PC-3 (cell line): ENCODE measurements around the gene HDAC4. TPM values are rescaled to one million over a fixed set of nuclear protein-coding genes. Genes with fewer than 3 reads are reported as not detected.

Experiments used
- ATAC-seq: fragments of 200-7000 bp; cut with Tn5 transposase; 2 replicates; pipeline ENCODE4 v1.9.1; 2020; ENCODE audit warnings: mild to moderate bottlenecking, moderate library complexity
- BruUV-seq: library from RNA; stranded (reverse); fragments of 400-500 nt; replicated peaks from 2 replicates; lab custom pipeline; 2021; lab: Mats Ljungman, UMichigan
- CTCF ChIA-PET: fragments of 300-600 bp; sonication (Branson Sonifier 250); formaldehyde crosslinking; loops from one replicate; lab custom pipeline; 2022; ENCODE audit warnings: antibody characterized with exemption; lab: Charles Lee
- POLR2A ChIA-PET: fragments of 300-600 bp; sonication (Branson Sonifier 250); formaldehyde crosslinking; loops from one replicate; lab custom pipeline; 2022; ENCODE audit warnings: antibody characterized with exemption; ENCODE audit not compliant: unreplicated experiment; lab: Charles Lee
- DNase-seq: peaks from one replicate; pipeline ENCODE4 v3.0.0-alpha.2; 2015
- H2AFZ ChIP-seq: fragments of 300-600 bp; sonication (generic); 2 replicates; pipeline ENCODE4 v1.6.0; 2016; ENCODE audit warnings: antibody characterized with exemption, low read length
- H3F3A ChIP-seq: fragments of 300-600 bp; sonication (generic); one replicate; pipeline ENCODE4 v1.6.0; 2017; ENCODE audit warnings: antibody characterized with exemption, low read length, control low read depth, mild to moderate bottlenecking; ENCODE audit not compliant: unreplicated experiment
- H3K27ac ChIP-seq: fragments of 300-600 bp; sonication (generic); 2 replicates; pipeline ENCODE4 v1.5.1; 2016; ENCODE audit warnings: mild to moderate bottlenecking, low read length
- H3K27me3 ChIP-seq: fragments of 300-600 bp; sonication (generic); 2 replicates; pipeline ENCODE4 v1.6.1; 2016; ENCODE audit warnings: low read length, mixed read lengths
- H3K36me3 ChIP-seq: fragments of 300-600 bp; sonication (generic); 2 replicates; pipeline ENCODE4 v1.6.1; 2016; ENCODE audit warnings: low read depth, mixed run types, low read length, mixed read lengths
- H3K4me1 ChIP-seq: fragments of 300-600 bp; sonication (generic); 2 replicates; pipeline ENCODE4 v1.5.1; 2016; ENCODE audit warnings: low read length; ENCODE audit not compliant: insufficient read depth
- H3K4me2 ChIP-seq: fragments of 300-600 bp; sonication (generic); 2 replicates; pipeline ENCODE4 v1.6.0; 2016; ENCODE audit warnings: low read length
- H3K4me3 ChIP-seq: fragments of 300-600 bp; sonication (generic); 2 replicates; pipeline ENCODE4 v1.5.1; 2016; ENCODE audit warnings: mild to moderate bottlenecking, low read length, mixed read lengths
- H3K79me2 ChIP-seq: fragments of 300-600 bp; sonication (generic); 2 replicates; pipeline ENCODE4 v1.6.1; 2017; ENCODE audit warnings: low read length, mixed read lengths
- H3K9ac ChIP-seq: fragments of 300-600 bp; sonication (generic); 2 replicates; pipeline ENCODE4 v1.6.0; 2016; ENCODE audit warnings: mild to moderate bottlenecking, low read length
- H3K9me2 ChIP-seq: fragments of 300-600 bp; sonication (generic); replicated peaks from 2 replicates; pipeline ENCODE4 v1.6.1; 2016; ENCODE audit warnings: mixed run types, low read length, mixed read lengths
- H3K9me3 ChIP-seq: fragments of 300-600 bp; sonication (generic); 2 replicates; pipeline ENCODE4 v1.6.1; 2016; ENCODE audit warnings: low read length, mixed read lengths
- H4K20me1 ChIP-seq: fragments of 300-600 bp; sonication (generic); 2 replicates; pipeline ENCODE4 v1.6.1; 2016; ENCODE audit warnings: low read length, mixed read lengths
- CTCF ChIP-seq: fragments of 300-600 bp; sonication (generic); conservative IDR thresholded peaks from 2 replicates; pipeline ENCODE4 v1.5.1; 2017; ENCODE audit warnings: antibody characterized with exemption, low read depth, mild to moderate bottlenecking, low read length
- EZH2 ChIP-seq: fragments of 300-600 bp; sonication (generic); IDR thresholded peaks from one replicate; pipeline ENCODE4 v1.6.1; 2017; ENCODE audit warnings: antibody characterized with exemption, mild to moderate bottlenecking, low read length; ENCODE audit not compliant: unreplicated experiment
- EZH2phosphoT487 ChIP-seq: fragments of 300-600 bp; sonication (generic); IDR thresholded peaks from 2 replicates; pipeline ENCODE4 v1.6.1; 2018; ENCODE audit warnings: mild to moderate bottlenecking, antibody characterized with exemption, low read length, borderline replicate concordance
- intact Hi-C: fragments of 100-400 bp; cut with micrococcal nuclease; formaldehyde crosslinking; loops from 2 replicates; pipeline ENCODE4 v1.9.0; 2023
- total RNA-seq: library from RNA; depleted of rRNA; stranded (reverse); fragments of >200 nt; gene quantifications from 2 replicates; pipeline ENCODE4 v1.2.3, GENCODE V29; 2014

Gene HDAC4
- total RNA-seq, 1 experiment from 2014 or later = 8.5 TPM

DNA sequence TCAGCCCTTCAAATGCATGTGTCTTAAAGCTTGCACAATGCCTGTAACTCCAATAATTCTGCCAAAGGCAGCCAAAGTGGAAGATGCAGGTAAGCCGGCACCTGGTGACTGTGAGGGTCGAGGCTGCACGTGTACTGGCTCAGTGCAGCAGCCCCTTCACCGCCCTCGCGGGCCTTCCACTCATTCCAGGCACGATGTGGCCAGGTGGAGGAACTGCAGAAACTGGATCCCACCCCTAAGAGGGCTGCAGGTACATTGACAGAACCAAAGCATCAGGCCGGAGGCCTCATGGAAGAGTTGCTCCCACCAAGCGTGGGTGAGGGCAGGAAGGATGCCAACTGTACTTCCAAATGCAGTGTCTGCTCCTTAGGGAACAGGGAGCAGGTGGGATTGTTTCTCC lies 253.4 kb downstream of the HDAC4 start:
- no peak for ATAC-seq
- no peaks in the 10 kb centered on the region for H3K4me1 ChIP-seq

GRCh38 chr2:239146741-239147181 lies 254.1 kb downstream of the HDAC4 start:
- intact Hi-C loops = no loop called here
- DNase-seq (no peak), ATAC-seq (no peak)
- H3K4me2 ChIP-seq = no peak overlapping the region
- no peaks in the 10 kb centered on the region for H3K36me3 ChIP-seq
- ChIA-PET POLR2A (no interaction called here), CTCF (no interaction called here)
- TF ChIP-seq EZH2phosphoT487 (no peak), EZH2 (no peak), CTCF (no peak)
- H3F3A ChIP-seq = no peaks in the 10 kb centered on the region
- no peaks in the 10 kb centered on the region for H3K4me1 ChIP-seq
- no peak overlapping the region for H3K4me3 ChIP-seq
- no peak overlapping the region for H3K9ac ChIP-seq
- H3K9me3 ChIP-seq = no peaks in the 10 kb centered on the region
- no peaks in the 10 kb centered on the region for H3K79me2 ChIP-seq
- no peak overlapping the region for H2AFZ ChIP-seq
- no peaks in the 10 kb centered on the region for H4K20me1 ChIP-seq
- no peak overlapping the region for H3K27ac ChIP-seq
- no peaks in the 10 kb centered on the region for H3K27me3 ChIP-seq
- H3K9me2 ChIP-seq = no peaks in the 10 kb centered on the region
- no TSS peak for BruUV-seq

More for the DNA sequence above, 253.4 kb downstream of the HDAC4 start:
- Histone ChIP-seq H3K79me2 (no peaks in the 10 kb centered on the region), H3K36me3 (no peaks in the 10 kb centered on the region), H4K20me1 (no peaks in the 10 kb centered on the region), H3K27ac (no peak overlapping the region), H3K4me2 (no peak overlapping the region), H3K9me2 (no peaks in the 10 kb centered on the region), H3K9me3 (no peaks in the 10 kb centered on the region), H3K9ac (no peak overlapping the region), H3F3A (no peaks in the 10 kb centered on the region), H2AFZ (no peak overlapping the region), H3K4me3 (no peak overlapping the region), H3K27me3 (no peaks in the 10 kb centered on the region)
- DNase-seq = no peak
- TF ChIP-seq EZH2 = no peak
- POLR2A ChIA-PET = no interaction called here
- no TSS peak for BruUV-seq
- CTCF ChIA-PET = no interaction called here
- intact Hi-C loops = no loop called here

- Histone ChIP-seq H3K4me3 (no peak overlapping the region), H3K4me2 (no peak overlapping the region), H3K27ac (no peak overlapping the region), H3K9me2 (no peaks in the 10 kb centered on the region), H4K20me1 (no peaks in the 10 kb centered on the region), H3K4me1 (peaks cover under 1% of the 10 kb centered on the region; the same call in 1 of the 2 replicates), H3K36me3 (no peaks in the 10 kb centered on the region), H3K9me3 (no peaks in the 10 kb centered on the region), H2AFZ (no peak overlapping the region), H3F3A (no peaks in the 10 kb centered on the region), H3K9ac (no peak overlapping the region), H3K79me2 (no peaks in the 10 kb centered on the region), H3K27me3 (no peaks in the 10 kb centered on the region)
- CTCF ChIA-PET = no interaction called here
- POLR2A ChIA-PET = no interaction called here
- no peak for DNase-seq
- BruUV-seq = no TSS peak
- intact Hi-C loops = no loop called here
- TF ChIP-seq EZH2phosphoT487 = no peak
- TF ChIP-seq CTCF = no peak
- TF ChIP-seq EZH2 = no peak
- no peak for ATAC-seq
Observed at GRCh38 chr2:239146011-239146641, 254.7 kb downstream of the HDAC4 start.
